Trophoblast cell (in vitro differentiated cells and primary cell): ENCODE results near the gene NWD2.

ENCODE experiments used
- DNase-seq, 2 donors: peaks; one replicate each; pipeline ENCODE4 v3.0.0-alpha.2; 2016
- H2AFZ ChIP-seq: 2 replicates; pipeline ENCODE4 v1.6.1; 2013; ENCODE audit warnings: low read length, moderate library complexity, mild to moderate bottlenecking; ENCODE audit not compliant: insufficient read depth, poor library complexity
- H2AK5ac ChIP-seq: 2 replicates; pipeline ENCODE4 v1.6.1; 2013; ENCODE audit warnings: mild to moderate bottlenecking, low read length
- H2BK120ac ChIP-seq: 2 replicates; pipeline ENCODE4 v1.6.1; 2013; ENCODE audit warnings: low read length, mild to moderate bottlenecking, moderate library complexity; ENCODE audit not compliant: insufficient read depth, poor library complexity
- H2BK12ac ChIP-seq: 2 replicates; pipeline ENCODE4 v1.6.1; 2013; ENCODE audit warnings: mild to moderate bottlenecking, low read length, moderate library complexity
- H2BK5ac ChIP-seq: 2 replicates; pipeline ENCODE4 v1.6.1; 2013; ENCODE audit warnings: low read length, low read depth, moderate library complexity, mild to moderate bottlenecking; ENCODE audit not compliant: poor library complexity
- H3K14ac ChIP-seq: 2 replicates; pipeline ENCODE4 v1.6.1; 2013; ENCODE audit warnings: mild to moderate bottlenecking, low read length
- H3K18ac ChIP-seq: 2 replicates; pipeline ENCODE4 v1.6.1; 2013; ENCODE audit warnings: mild to moderate bottlenecking, low read length
- H3K23ac ChIP-seq: 2 replicates; pipeline ENCODE4 v1.6.1; 2013; ENCODE audit warnings: low read length
- H3K27ac ChIP-seq: 2 replicates; pipeline ENCODE4 v1.5.1; 2013; ENCODE audit warnings: low read depth, mild to moderate bottlenecking, inconsistent platforms, low read length, moderate library complexity
- H3K27me3 ChIP-seq: 2 replicates; pipeline ENCODE4 v1.6.1; 2013; ENCODE audit warnings: inconsistent platforms, mild to moderate bottlenecking, low read length, moderate library complexity; ENCODE audit not compliant: insufficient read depth
- H3K36me3 ChIP-seq, 2 experiments: 1 replicate in 1 of 2; 2 replicates in 1 of 2; pipeline ENCODE4 v1.6.1; 2013; ENCODE audit warnings: low read length in 2 of 2, mild to moderate bottlenecking in 2 of 2, moderate library complexity in 1 of 2; ENCODE audit not compliant: insufficient read depth in 2 of 2, control insufficient read depth in 1 of 2
- H3K4ac ChIP-seq: 2 replicates; pipeline ENCODE4 v1.6.1; 2013; ENCODE audit warnings: low read depth, mild to moderate bottlenecking, low read length, moderate library complexity
- H3K4me1 ChIP-seq, 2 experiments: 1 replicate in 1 of 2; 2 replicates in 1 of 2; pipeline ENCODE4 v1.6.1; 2013; ENCODE audit warnings: low read length in 2 of 2, mild to moderate bottlenecking in 2 of 2, moderate library complexity in 1 of 2; ENCODE audit not compliant: insufficient read depth in 2 of 2, control insufficient read depth in 1 of 2
- H3K4me2 ChIP-seq: 2 replicates; pipeline ENCODE4 v1.6.1; 2013; ENCODE audit warnings: inconsistent platforms, mild to moderate bottlenecking, low read length, moderate library complexity
- H3K4me3 ChIP-seq: 2 replicates; pipeline ENCODE4 v1.5.1; 2013; ENCODE audit warnings: mild to moderate bottlenecking, low read depth, low read length, inconsistent platforms
- H3K79me1 ChIP-seq: one replicate; pipeline ENCODE4 v1.6.1; 2013; ENCODE audit warnings: low read length
- H3K79me2 ChIP-seq: 2 replicates; pipeline ENCODE4 v1.6.1; 2013; ENCODE audit warnings: low read length, mild to moderate bottlenecking; ENCODE audit not compliant: control insufficient read depth, insufficient read depth, poor library complexity
- H3K9ac ChIP-seq: 2 replicates; pipeline ENCODE4 v1.6.1; 2013; ENCODE audit warnings: mild to moderate bottlenecking, low read length
- H3K9me3 ChIP-seq: 2 replicates; pipeline ENCODE4 v1.6.1; 2013; ENCODE audit warnings: low read depth, mild to moderate bottlenecking, control low read depth, inconsistent platforms, low read length; ENCODE audit not compliant: insufficient read depth
- H4K12ac ChIP-seq: 2 replicates; pipeline ENCODE4 v1.6.1; 2013; ENCODE audit warnings: low read depth, mild to moderate bottlenecking, low read length, moderate library complexity
- H4K8ac ChIP-seq: 2 replicates; pipeline ENCODE4 v1.6.1; 2013; ENCODE audit warnings: low read depth, mild to moderate bottlenecking, low read length, moderate library complexity
- H4K91ac ChIP-seq: one replicate; pipeline ENCODE4 v1.6.1; 2013; ENCODE audit warnings: low read depth, mild to moderate bottlenecking, low read length, moderate library complexity
- WGBS: extraction: QIAGEN DNeasy Blood & Tissue Kit; methylation state at CpG from one replicate; pipeline ENCODE4 v1.1.7; 2013; ENCODE audit warnings: missing lambda C conversion rate; ENCODE audit not compliant: insufficient read length, insufficient coverage; ENCODE audit errors: extremely low coverage; 5-methylcytosine and 5-hydroxymethylcytosine counted together

Gene NWD2

GRCh38 chr4:37279894-37280592 is 35.5 kb downstream of the NWD2 start:
- Histone ChIP-seq H3K23ac (no peak overlapping the region), H3K79me1 (no peaks in the 10 kb centered on the region), H3K4me1 (no peaks in the 10 kb centered on the region), H2AFZ (no peak overlapping the region), H3K4ac (no peak overlapping the region), H3K4me3 (no peak overlapping the region), H2BK120ac (no peak overlapping the region), H3K27ac (no peak overlapping the region), H4K91ac (no peak overlapping the region), H3K9me3 (no peaks in the 10 kb centered on the region), H4K12ac (no peak overlapping the region), H3K14ac (no peak overlapping the region), H2AK5ac (no peak overlapping the region), H3K9ac (no peak overlapping the region), H3K18ac (no peak overlapping the region), H4K8ac (no peak overlapping the region), H2BK5ac (no peak overlapping the region), H3K36me3 (no peaks in the 10 kb centered on the region), H2BK12ac (no peak overlapping the region), H3K4me2 (no peak overlapping the region), H3K27me3 (no peaks in the 10 kb centered on the region), H3K79me2 (no peaks in the 10 kb centered on the region)
- no CpG with 5 or more reads among the region's 6 CpGs for WGBS
- no peak for DNase-seq

GRCh38 chr4:37299468-37299867 is 54.9 kb downstream of the NWD2 start:
- H3K4me3 ChIP-seq: no peak overlapping the region
- H2AFZ ChIP-seq: no peak overlapping the region
- H3K4ac ChIP-seq: no peak overlapping the region
- H2BK5ac ChIP-seq: no peak overlapping the region
- no peak overlapping the region for H4K8ac ChIP-seq
- no peaks in the 10 kb centered on the region for H3K79me2 ChIP-seq
- H2BK12ac ChIP-seq: no peak overlapping the region
- no peak for DNase-seq
- H3K36me3 ChIP-seq: no peaks in the 10 kb centered on the region
- H3K4me2 ChIP-seq: no peak overlapping the region
- no peak overlapping the region for H3K27ac ChIP-seq
- H3K9ac ChIP-seq: no peak overlapping the region
- no peak overlapping the region for H4K12ac ChIP-seq
- no peak overlapping the region for H4K91ac ChIP-seq
- no peaks in the 10 kb centered on the region for H3K4me1 ChIP-seq
- no peaks in the 10 kb centered on the region for H3K79me1 ChIP-seq
- no peak overlapping the region for H3K14ac ChIP-seq
- no peak overlapping the region for H2BK120ac ChIP-seq
- no CpG with 5 or more reads among the region's 1 CpG for WGBS
- H2AK5ac ChIP-seq: no peak overlapping the region
- H3K18ac ChIP-seq: no peak overlapping the region
- H3K23ac ChIP-seq: no peak overlapping the region
- H3K9me3 ChIP-seq: peaks cover under 1% of the 10 kb centered on the region
- no peaks in the 10 kb centered on the region for H3K27me3 ChIP-seq

GRCh38 chr4:37304612-37305011 is 60.1 kb downstream of the NWD2 start:
- Histone ChIP-seq H3K9me3 (peaks cover 8% of the 10 kb centered on the region), H3K27ac (no peak overlapping the region), H2BK12ac (no peak overlapping the region), H3K79me2 (no peaks in the 10 kb centered on the region), H3K4me1 (no peaks in the 10 kb centered on the region), H3K23ac (no peak overlapping the region), H3K4ac (no peak overlapping the region), H4K8ac (no peak overlapping the region), H3K4me2 (no peak overlapping the region), H2BK120ac (no peak overlapping the region), H2AFZ (no peak overlapping the region), H4K12ac (no peak overlapping the region), H4K91ac (no peak overlapping the region), H3K36me3 (no peaks in the 10 kb centered on the region), H2BK5ac (no peak overlapping the region), H3K4me3 (no peak overlapping the region), H3K27me3 (no peaks in the 10 kb centered on the region), H3K79me1 (no peaks in the 10 kb centered on the region), H2AK5ac (no peak overlapping the region), H3K14ac (no peak overlapping the region), H3K9ac (no peak overlapping the region), H3K18ac (no peak overlapping the region)
- DNase-seq: no peak
- WGBS: no CpG with 5 or more reads among the region's 6 CpGs

GRCh38 chr4:37305984-37306383 is 61.4 kb downstream of the NWD2 start:
- no peaks in the 10 kb centered on the region for H3K4me1 ChIP-seq
- H3K4ac ChIP-seq: no peak overlapping the region
- no peaks in the 10 kb centered on the region for H3K27me3 ChIP-seq
- no peak overlapping the region for H2BK12ac ChIP-seq
- H3K4me2 ChIP-seq: no peak overlapping the region
- no peak for DNase-seq
- no peak overlapping the region for H4K8ac ChIP-seq
- H3K14ac ChIP-seq: no peak overlapping the region
- no peak overlapping the region for H4K91ac ChIP-seq
- H3K36me3 ChIP-seq: no peaks in the 10 kb centered on the region
- H3K9me3 ChIP-seq: peaks cover 8% of the 10 kb centered on the region
- H2BK120ac ChIP-seq: no peak overlapping the region
- no peak overlapping the region for H3K27ac ChIP-seq
- H2AK5ac ChIP-seq: no peak overlapping the region
- H3K9ac ChIP-seq: no peak overlapping the region
- H3K18ac ChIP-seq: no peak overlapping the region
- no peak overlapping the region for H3K4me3 ChIP-seq
- no peaks in the 10 kb centered on the region for H3K79me2 ChIP-seq
- H2AFZ ChIP-seq: no peak overlapping the region
- no peak overlapping the region for H2BK5ac ChIP-seq
- H3K23ac ChIP-seq: no peak overlapping the region
- no peaks in the 10 kb centered on the region for H3K79me1 ChIP-seq
- H4K12ac ChIP-seq: no peak overlapping the region
- no CpG with 5 or more reads among the region's 1 CpG for WGBS
